Neuronal stem cell (in vitro differentiated cells): ENCODE measurements around the gene SYT6.

Source experiments
- DNase-seq: peaks from one replicate; pipeline ENCODE4 v3.0.0-alpha.2; 2013; ENCODE audit warnings: low spot score
- H2AFZ ChIP-seq: one replicate; pipeline ENCODE4 v1.6.1; 2013; ENCODE audit warnings: mild to moderate bottlenecking, low read length, inconsistent platforms
- H2AK5ac ChIP-seq: 2 replicates; pipeline ENCODE4 v1.6.1; 2013; ENCODE audit warnings: low read depth, mild to moderate bottlenecking, inconsistent platforms, low read length, moderate library complexity, mixed read lengths
- H2BK120ac ChIP-seq: 2 replicates; pipeline ENCODE4 v1.6.1; 2013; ENCODE audit warnings: low read depth, mild to moderate bottlenecking, inconsistent platforms, low read length, moderate library complexity, mixed read lengths
- H2BK12ac ChIP-seq: one replicate; pipeline ENCODE4 v1.6.1; 2013; ENCODE audit warnings: low read length, inconsistent platforms
- H2BK15ac ChIP-seq: 2 replicates; pipeline ENCODE4 v1.6.1; 2013; ENCODE audit warnings: mild to moderate bottlenecking, low read length, inconsistent platforms, mixed read lengths
- H2BK5ac ChIP-seq: one replicate; pipeline ENCODE4 v1.6.1; 2013; ENCODE audit warnings: inconsistent platforms, mild to moderate bottlenecking, low read length, moderate library complexity
- H3K14ac ChIP-seq: one replicate; pipeline ENCODE4 v1.6.1; 2013; ENCODE audit warnings: low read length, inconsistent platforms
- H3K18ac ChIP-seq: 2 replicates; pipeline ENCODE4 v1.6.1; 2013; ENCODE audit warnings: low read length, inconsistent platforms
- H3K23ac ChIP-seq: 2 replicates; pipeline ENCODE4 v1.6.1; 2013; ENCODE audit warnings: low read depth, mild to moderate bottlenecking, mixed read lengths, low read length, inconsistent platforms; ENCODE audit not compliant: poor library complexity
- H3K27ac ChIP-seq: replicated peaks from 3 replicates; pipeline ENCODE4 v1.5.1; 2013; ENCODE audit warnings: low read length, inconsistent platforms
- H3K27me3 ChIP-seq, 3 experiments: 2 replicates each; pipeline ENCODE4 v1.6.1; 2013; ENCODE audit warnings: low read length in 3 of 3, mild to moderate bottlenecking in 2 of 3, inconsistent platforms in 1 of 3, low read depth in 1 of 3, mixed read lengths in 1 of 3, moderate library complexity in 1 of 3; ENCODE audit not compliant: control insufficient read depth in 3 of 3, insufficient read depth in 3 of 3
- H3K36me3 ChIP-seq, 2 donors: replicated peaks in 1 of 2; 2 replicates each; pipeline ENCODE4 v1.6.1; 2013; ENCODE audit warnings: low read length in 2 of 2; ENCODE audit not compliant: control insufficient read depth in 2 of 2, insufficient read depth in 2 of 2
- H3K4ac ChIP-seq: 2 replicates; pipeline ENCODE4 v1.6.1; 2013; ENCODE audit warnings: inconsistent platforms, mild to moderate bottlenecking, low read length, moderate library complexity
- H3K4me1 ChIP-seq, 2 donors: 1 replicate in 1 of 2; 2 replicates in 1 of 2; pipeline ENCODE4 v1.6.1; 2013; ENCODE audit warnings: low read length in 2 of 2, low read depth in 1 of 2; ENCODE audit not compliant: control insufficient read depth in 2 of 2, insufficient read depth in 1 of 2
- H3K4me2 ChIP-seq: one replicate; pipeline ENCODE4 v1.6.1; 2013; ENCODE audit warnings: mild to moderate bottlenecking, low read length, inconsistent platforms; ENCODE audit not compliant: insufficient read depth, poor library complexity, severe bottlenecking
- H3K4me3 ChIP-seq, 2 donors: 2 replicates each; pipeline ENCODE4 v1.5.1; 2013; ENCODE audit warnings: low read length in 2 of 2, mild to moderate bottlenecking in 2 of 2, inconsistent platforms in 1 of 2, moderate library complexity in 1 of 2
- H3K79me1 ChIP-seq: one replicate; pipeline ENCODE4 v1.6.1; 2013; ENCODE audit warnings: low read depth, mild to moderate bottlenecking, inconsistent platforms, low read length, moderate library complexity
- H3K9ac ChIP-seq: one replicate; pipeline ENCODE4 v1.6.1; 2013; ENCODE audit warnings: mild to moderate bottlenecking, low read depth, low read length, inconsistent platforms; ENCODE audit not compliant: poor library complexity
- H3K9me3 ChIP-seq, 2 donors: replicated peaks in 1 of 2; 2 replicates each; pipeline versions ENCODE3 to v1.6.1; 2013; ENCODE audit warnings: low read length in 2 of 2, mild to moderate bottlenecking in 2 of 2, inconsistent platforms in 1 of 2, low read depth in 1 of 2, mixed read lengths in 1 of 2, moderate library complexity in 1 of 2; ENCODE audit not compliant: control insufficient read depth in 2 of 2, insufficient read depth in 1 of 2
- H4K8ac ChIP-seq: one replicate; pipeline ENCODE4 v1.6.1; 2013; ENCODE audit warnings: low read depth, mild to moderate bottlenecking, inconsistent platforms, low read length, moderate library complexity
- H4K91ac ChIP-seq: one replicate; pipeline ENCODE4 v1.6.1; 2013; ENCODE audit warnings: low read length, low read depth, mild to moderate bottlenecking, inconsistent platforms; ENCODE audit not compliant: poor library complexity
- WGBS, 2 donors: extraction: QIAGEN DNeasy Blood & Tissue Kit; methylation state at CpG; one replicate each; pipeline ENCODE4 v1.1.7; 2013; ENCODE audit warnings: missing lambda C conversion rate in 2 of 2, mixed read lengths in 1 of 2; ENCODE audit not compliant: insufficient read length in 2 of 2, insufficient replicate concordance in 1 of 2; ENCODE audit errors: extremely low coverage in 2 of 2; 5-methylcytosine and 5-hydroxymethylcytosine counted together

The SYT6 gene

GRCh38 chr1:114196992-114197907 is 43.6 kb upstream of the SYT6 start:
- no peak overlapping the region for H2AFZ ChIP-seq
- no peak overlapping the region for H2AK5ac ChIP-seq
- no peak overlapping the region for H3K4me2 ChIP-seq
- H3K23ac ChIP-seq = no peak overlapping the region
- H3K27me3 ChIP-seq = no peaks in the 10 kb centered on the region
- H2BK12ac ChIP-seq = no peak overlapping the region
- no peaks in the 10 kb centered on the region for H3K4me1 ChIP-seq
- H3K36me3 ChIP-seq = no peaks in the 10 kb centered on the region
- H4K8ac ChIP-seq = no peak overlapping the region
- WGBS, 2 donors = no CpG with 5 or more reads among the region's 3 CpGs
- H3K79me1 ChIP-seq = no peaks in the 10 kb centered on the region
- DNase-seq = no peak
- no peak overlapping the region for H3K9ac ChIP-seq
- H3K9me3 ChIP-seq = no peaks in the 10 kb centered on the region
- no peak overlapping the region for H3K27ac ChIP-seq
- H3K4ac ChIP-seq = no peak overlapping the region
- H3K18ac ChIP-seq = no peak overlapping the region
- no peak overlapping the region for H3K4me3 ChIP-seq
- H3K14ac ChIP-seq = no peak overlapping the region
- H2BK120ac ChIP-seq = no peak overlapping the region
- H4K91ac ChIP-seq = no peak overlapping the region
- no peak overlapping the region for H2BK15ac ChIP-seq
- no peak overlapping the region for H2BK5ac ChIP-seq

GRCh38 chr1:114195819-114196218 is 42.1 kb upstream of the SYT6 start:
- Histone ChIP-seq H2BK12ac (no peak overlapping the region), H3K14ac (no peak overlapping the region), H3K4me3 (no peak overlapping the region), H3K23ac (no peak overlapping the region), H3K18ac (no peak overlapping the region), H2AFZ (no peak overlapping the region), H3K79me1 (no peaks in the 10 kb centered on the region), H3K9ac (no peak overlapping the region), H3K36me3 (no peaks in the 10 kb centered on the region), H3K4me1 (no peaks in the 10 kb centered on the region), H2BK120ac (no peak overlapping the region), H2BK15ac (no peak overlapping the region), H2AK5ac (no peak overlapping the region), H4K8ac (no peak overlapping the region), H3K4me2 (no peak overlapping the region), H3K4ac (no peak overlapping the region), H3K9me3 (no peaks in the 10 kb centered on the region), H2BK5ac (no peak overlapping the region), H3K27me3 (no peaks in the 10 kb centered on the region), H3K27ac (no peak overlapping the region), H4K91ac (no peak overlapping the region)
- WGBS, 2 donors = no CpG with 5 or more reads among the region's 3 CpGs
- DNase-seq = no peak

GRCh38 chr1:114192328-114192727 is 38.7 kb upstream of the SYT6 start:
- WGBS, 2 donors = no CpG with 5 or more reads among the region's 5 CpGs

GRCh38 chr1:114189398-114189797 is 35.7 kb upstream of the SYT6 start:
- DNase-seq = no peak
- no peak overlapping the region for H3K27ac ChIP-seq
- no peaks in the 10 kb centered on the region for H3K79me1 ChIP-seq
- H2AK5ac ChIP-seq = no peak overlapping the region
- H2BK12ac ChIP-seq = no peak overlapping the region
- no peak overlapping the region for H4K8ac ChIP-seq
- no peak overlapping the region for H3K9ac ChIP-seq
- H2BK15ac ChIP-seq = no peak overlapping the region
- H3K4ac ChIP-seq = no peak overlapping the region
- H3K36me3 ChIP-seq = no peaks in the 10 kb centered on the region
- H2BK5ac ChIP-seq = no peak overlapping the region
- H4K91ac ChIP-seq = no peak overlapping the region
- H3K23ac ChIP-seq = no peak overlapping the region
- H3K4me1 ChIP-seq = no peaks in the 10 kb centered on the region
- no peaks in the 10 kb centered on the region for H3K27me3 ChIP-seq
- H2BK120ac ChIP-seq = no peak overlapping the region
- no CpG with 5 or more reads among the region's 3 CpGs for WGBS, 2 donors
- H3K18ac ChIP-seq = no peak overlapping the region
- no peaks in the 10 kb centered on the region for H3K9me3 ChIP-seq
- no peak overlapping the region for H3K14ac ChIP-seq
- H3K4me2 ChIP-seq = no peak overlapping the region
- H3K4me3 ChIP-seq = no peak overlapping the region
- H2AFZ ChIP-seq = no peak overlapping the region

More at GRCh38 chr1:114192328-114192727, 38.7 kb upstream of the SYT6 start:
- H3K4me1 ChIP-seq = no peaks in the 10 kb centered on the region
- H3K27me3 ChIP-seq = no peaks in the 10 kb centered on the region
- H3K9me3 ChIP-seq = no peaks in the 10 kb centered on the region
- H3K18ac ChIP-seq = no peak overlapping the region
- no peak overlapping the region for H3K14ac ChIP-seq
- no peak overlapping the region for H4K8ac ChIP-seq
- H2AFZ ChIP-seq = no peak overlapping the region
- no peak overlapping the region for H3K4ac ChIP-seq
- H2BK12ac ChIP-seq = no peak overlapping the region
- H3K4me3 ChIP-seq = no peak overlapping the region
- no peaks in the 10 kb centered on the region for H3K79me1 ChIP-seq
- no peak overlapping the region for H2AK5ac ChIP-seq
- H4K91ac ChIP-seq = no peak overlapping the region
- H3K36me3 ChIP-seq = no peaks in the 10 kb centered on the region
- H3K4me2 ChIP-seq = no peak overlapping the region
- no peak for DNase-seq
- no peak overlapping the region for H2BK15ac ChIP-seq
- no peak overlapping the region for H2BK5ac ChIP-seq
- no peak overlapping the region for H3K9ac ChIP-seq
- no peak overlapping the region for H3K23ac ChIP-seq
- no peak overlapping the region for H2BK120ac ChIP-seq
- H3K27ac ChIP-seq = no peak overlapping the region
